PC-9 (cell line): ENCODE results near the gene DTX1. TPM values are rescaled to one million over a fixed set of nuclear protein-coding genes. Genes with fewer than 3 reads are reported as not detected.

Experiments used
- BruUV-seq: library from RNA; stranded (reverse); fragments of 400-500 nt; replicated peaks from 2 replicates; lab custom pipeline; 2021; lab: Mats Ljungman, UMichigan
- CTCF ChIA-PET: fragments of 300-600 bp; sonication (Branson Sonifier 250); formaldehyde crosslinking; loops from one replicate; lab custom pipeline; 2022; ENCODE audit warnings: antibody characterized with exemption; lab: Charles Lee
- POLR2A ChIA-PET: fragments of 300-600 bp; sonication (Branson Sonifier 250); formaldehyde crosslinking; loops from one replicate; lab custom pipeline; 2022; ENCODE audit warnings: antibody characterized with exemption; ENCODE audit not compliant: unreplicated experiment; lab: Charles Lee
- DNase-seq, 2 experiments: peaks; one replicate each; pipeline versions ENCODE4 v3.0.0 to v3.0.0-alpha.2; 2015 to 2022; ENCODE audit warnings: mixed read lengths in 1 of 2
- H2AFZ ChIP-seq: fragments of 200-600 bp; sonication (generic); 2 replicates; pipeline ENCODE4 v1.8.1; 2017; ENCODE audit warnings: antibody characterized with exemption
- H3F3A ChIP-seq: fragments of 200-600 bp; sonication (generic); 2 replicates; pipeline ENCODE4 v1.8.1; 2017; ENCODE audit warnings: antibody characterized with exemption, mild to moderate bottlenecking, low read depth; ENCODE audit not compliant: insufficient read depth
- H3K27ac ChIP-seq: fragments of 200-600 bp; sonication (generic); 2 replicates; pipeline ENCODE4 v1.6.1; 2016; ENCODE audit warnings: mixed run types
- H3K27me3 ChIP-seq: fragments of 200-600 bp; sonication (generic); 2 replicates; pipeline ENCODE4 v1.6.1; 2016; ENCODE audit warnings: low read depth, mixed run types; ENCODE audit not compliant: insufficient read depth
- H3K36me3 ChIP-seq: fragments of 200-600 bp; sonication (generic); 2 replicates; pipeline ENCODE4 v1.6.1; 2016; ENCODE audit warnings: low read depth, mixed run types
- H3K4me1 ChIP-seq: fragments of 200-600 bp; sonication (generic); replicated peaks from 2 replicates; pipeline ENCODE4 v1.6.1; 2016; ENCODE audit warnings: mixed run types; ENCODE audit not compliant: insufficient read depth
- H3K4me2 ChIP-seq: fragments of 200-600 bp; sonication (generic); 2 replicates; pipeline ENCODE4 v1.6.1; 2017; ENCODE audit warnings: mixed run types
- H3K4me3 ChIP-seq: fragments of 200-600 bp; sonication (generic); 2 replicates; pipeline ENCODE4 v1.6.1; 2016; ENCODE audit warnings: mixed run types
- H3K79me2 ChIP-seq: fragments of 200-600 bp; sonication (generic); 2 replicates; pipeline ENCODE4 v1.6.1; 2017; ENCODE audit warnings: low read depth, mixed run types
- H3K9me2 ChIP-seq: fragments of 200-600 bp; sonication (generic); 2 replicates; pipeline ENCODE4 v1.8.1; 2017; ENCODE audit warnings: mild to moderate bottlenecking; ENCODE audit not compliant: insufficient read depth
- H3K9me3 ChIP-seq: fragments of 200-600 bp; sonication (generic); 2 replicates; pipeline ENCODE4 v1.8.1; 2016; ENCODE audit warnings: low read depth; ENCODE audit not compliant: insufficient read depth
- H4K20me1 ChIP-seq: fragments of 200-600 bp; sonication (generic); 2 replicates; pipeline ENCODE4 v1.8.1; 2017; ENCODE audit not compliant: insufficient read depth
- EZH2 ChIP-seq: fragments of 200-600 bp; sonication (generic); IDR thresholded peaks from 2 replicates; pipeline ENCODE4 v1.8.0; 2017; ENCODE audit warnings: antibody characterized with exemption, low read depth
- intact Hi-C: fragments of 100-400 bp; cut with micrococcal nuclease; formaldehyde crosslinking; loops from one replicate; pipeline ENCODE4 v1.10.0; 2022; ENCODE audit not compliant: unreplicated experiment
- total RNA-seq: library from RNA; stranded (reverse); gene quantifications from 2 replicates; pipeline ENCODE4 v1.2.3, GENCODE V29; 2021
- TF ChIP-seq, protein P1 (sequence below): fragments of 200-600 bp; sonication (generic); conservative IDR thresholded peaks from 2 replicates; pipeline ENCODE4 v1.6.1; 2017; ENCODE audit warnings: mixed run types, antibody characterized with exemption, mild to moderate bottlenecking, moderate library complexity

DTX1 gene
- total RNA-seq, 1 experiment from 2014 or later = 0.13 TPM

DNA sequence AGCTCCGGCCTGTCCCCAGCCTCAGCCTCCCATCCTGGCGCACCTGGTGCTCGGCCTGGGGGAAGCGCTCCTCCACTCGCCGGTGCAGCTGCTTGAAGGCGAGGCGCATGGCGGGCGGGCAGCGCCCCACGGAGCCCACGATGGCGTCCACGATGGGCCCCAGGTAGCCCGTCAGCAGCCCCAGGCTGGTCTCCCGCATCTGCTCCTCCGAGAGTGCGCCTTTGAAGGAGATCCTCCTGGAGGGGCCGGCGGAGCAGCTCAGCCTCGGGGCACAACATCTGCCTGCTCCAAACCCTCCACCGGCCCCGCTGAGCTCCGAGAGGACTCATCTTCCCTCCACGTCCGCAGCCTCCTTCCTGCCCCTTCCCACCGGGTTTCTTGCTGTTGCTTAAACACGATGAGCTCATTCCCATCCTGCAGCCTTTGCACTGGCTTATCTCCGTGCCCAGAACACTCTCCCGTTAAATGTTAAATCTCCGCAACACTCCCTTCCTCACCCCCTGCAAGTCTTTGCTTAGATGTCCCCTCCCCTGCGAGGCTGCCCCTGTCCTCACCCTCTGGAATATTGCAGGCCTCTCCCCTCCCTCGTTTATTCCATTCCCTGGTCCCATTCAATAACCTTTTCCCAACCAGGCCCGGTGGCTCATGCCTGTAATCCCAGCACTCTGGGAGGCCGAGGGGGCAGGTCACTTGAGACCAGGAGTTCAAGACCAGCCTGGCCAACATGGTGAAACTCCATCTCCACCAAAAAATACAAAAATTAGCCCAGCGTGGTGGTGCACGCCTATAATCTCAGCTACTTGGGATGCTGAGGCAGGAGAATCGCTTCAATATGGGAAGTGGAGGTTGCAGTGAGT lies 55.7 kb downstream of the DTX1 start:
- DNase-seq = no peak
- POLR2A ChIA-PET = no interaction called here
- Histone ChIP-seq H3K36me3 (no peaks in the 10 kb centered on the region), H4K20me1 (no peaks in the 10 kb centered on the region), H3K4me1 (no peaks in the 10 kb centered on the region), H3K9me2 (no peaks in the 10 kb centered on the region), H3F3A (no peaks in the 10 kb centered on the region), H3K4me3 (no peak overlapping the region), H3K27ac (no peak overlapping the region), H3K79me2 (no peaks in the 10 kb centered on the region), H3K4me2 (no peak overlapping the region), H2AFZ (no peak overlapping the region), H3K9me3 (no peaks in the 10 kb centered on the region), H3K27me3 (no peaks in the 10 kb centered on the region)
- TF ChIP-seq EZH2 = no peak
- TF ChIP-seq, protein P1, sequence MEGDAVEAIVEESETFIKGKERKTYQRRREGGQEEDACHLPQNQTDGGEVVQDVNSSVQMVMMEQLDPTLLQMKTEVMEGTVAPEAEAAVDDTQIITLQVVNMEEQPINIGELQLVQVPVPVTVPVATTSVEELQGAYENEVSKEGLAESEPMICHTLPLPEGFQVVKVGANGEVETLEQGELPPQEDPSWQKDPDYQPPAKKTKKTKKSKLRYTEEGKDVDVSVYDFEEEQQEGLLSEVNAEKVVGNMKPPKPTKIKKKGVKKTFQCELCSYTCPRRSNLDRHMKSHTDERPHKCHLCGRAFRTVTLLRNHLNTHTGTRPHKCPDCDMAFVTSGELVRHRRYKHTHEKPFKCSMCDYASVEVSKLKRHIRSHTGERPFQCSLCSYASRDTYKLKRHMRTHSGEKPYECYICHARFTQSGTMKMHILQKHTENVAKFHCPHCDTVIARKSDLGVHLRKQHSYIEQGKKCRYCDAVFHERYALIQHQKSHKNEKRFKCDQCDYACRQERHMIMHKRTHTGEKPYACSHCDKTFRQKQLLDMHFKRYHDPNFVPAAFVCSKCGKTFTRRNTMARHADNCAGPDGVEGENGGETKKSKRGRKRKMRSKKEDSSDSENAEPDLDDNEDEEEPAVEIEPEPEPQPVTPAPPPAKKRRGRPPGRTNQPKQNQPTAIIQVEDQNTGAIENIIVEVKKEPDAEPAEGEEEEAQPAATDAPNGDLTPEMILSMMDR = no peak
- intact Hi-C loops = no loop called here
- CTCF ChIA-PET = no interaction called here
- no TSS peak for BruUV-seq

DNA sequence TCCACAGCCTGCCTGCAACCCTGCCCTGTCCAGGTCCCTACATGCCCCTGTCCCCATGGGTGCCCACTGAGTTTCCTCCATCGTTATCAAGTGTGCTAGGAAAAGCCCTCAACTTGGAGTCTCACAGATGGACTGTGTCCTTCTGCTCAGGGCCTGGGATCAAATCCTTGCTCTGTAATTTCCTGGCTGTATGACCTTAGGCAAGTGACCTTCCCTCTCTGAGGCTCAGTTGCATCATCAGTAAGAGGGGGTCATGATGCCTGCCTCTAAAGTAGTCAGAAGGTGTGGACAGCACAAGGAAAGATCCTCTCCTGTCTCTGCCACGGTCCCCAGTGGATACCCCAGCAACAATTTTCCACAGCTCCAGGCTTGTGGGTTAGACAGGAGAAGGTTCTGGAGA lies 56.9 kb downstream of the DTX1 start:
- CTCF ChIA-PET = no interaction called here
- Histone ChIP-seq H2AFZ (no peak overlapping the region), H3K27me3 (no peaks in the 10 kb centered on the region), H3K4me2 (no peak overlapping the region), H3K79me2 (no peaks in the 10 kb centered on the region), H3K4me1 (no peaks in the 10 kb centered on the region), H3K9me2 (no peaks in the 10 kb centered on the region), H4K20me1 (no peaks in the 10 kb centered on the region), H3K36me3 (no peaks in the 10 kb centered on the region), H3K9me3 (no peaks in the 10 kb centered on the region), H3K4me3 (no peak overlapping the region), H3F3A (no peaks in the 10 kb centered on the region; the same call in 1 of the 2 replicates), H3K27ac (no peak overlapping the region)
- intact Hi-C loops = no loop called here
- no peak for DNase-seq
- TF ChIP-seq EZH2 = no peak
- TF ChIP-seq, protein P1 = no peak
- BruUV-seq = no TSS peak
- POLR2A ChIA-PET = no interaction called here

DNA sequence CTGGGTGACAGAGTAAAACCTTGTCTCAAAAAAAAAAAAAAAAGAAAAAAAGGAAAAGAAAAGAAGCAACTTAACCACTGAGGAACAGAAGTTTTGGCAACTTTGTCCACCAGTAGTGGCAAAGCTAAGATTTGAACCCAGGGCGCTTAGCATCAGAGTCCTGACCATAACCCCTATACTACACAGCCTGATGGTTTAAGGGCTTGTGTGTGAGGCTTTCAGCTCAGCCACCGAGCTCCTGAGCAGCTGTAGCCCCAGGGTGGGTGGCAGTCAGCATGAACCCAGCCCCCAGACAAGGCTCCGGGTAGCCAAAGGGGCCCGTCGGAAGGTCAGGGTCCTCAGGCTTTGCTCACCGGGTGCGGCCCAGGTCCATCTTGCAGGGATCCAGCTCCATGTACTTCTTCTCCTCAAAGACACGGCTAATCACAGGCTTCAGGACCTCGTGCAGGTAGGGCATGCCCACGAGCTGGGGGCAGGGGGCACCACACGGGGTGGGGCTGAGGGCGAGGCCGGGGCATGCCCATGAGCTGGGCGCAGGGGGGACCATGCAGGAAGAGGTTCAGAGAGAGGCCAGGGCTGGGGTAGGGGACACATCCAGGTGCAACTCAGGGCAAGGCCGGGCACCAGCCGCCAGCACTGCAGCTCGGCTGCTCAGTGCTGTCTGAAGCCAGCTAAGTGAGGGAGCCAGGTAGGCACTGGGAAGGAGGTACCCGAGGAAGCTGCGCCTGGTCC lies 58.1 kb downstream of the DTX1 start:
- no peaks in the 10 kb centered on the region for H3K9me3 ChIP-seq
- no peak for DNase-seq
- no peak overlapping the region for H3K4me2 ChIP-seq
- no TSS peak for BruUV-seq
- H3K27ac ChIP-seq = no peak overlapping the region
- intact Hi-C loops = no loop called here
- H3K9me2 ChIP-seq = no peaks in the 10 kb centered on the region
- H2AFZ ChIP-seq = no peak overlapping the region
- no peaks in the 10 kb centered on the region for H4K20me1 ChIP-seq
- no peaks in the 10 kb centered on the region for H3K4me1 ChIP-seq
- POLR2A ChIA-PET = no interaction called here
- no peaks in the 10 kb centered on the region for H3K36me3 ChIP-seq
- no peaks in the 10 kb centered on the region for H3K27me3 ChIP-seq
- TF ChIP-seq, protein P1 = no peak
- no peak for TF ChIP-seq EZH2
- H3K4me3 ChIP-seq = no peak overlapping the region
- no peaks in the 10 kb centered on the region; the same call in 1 of the 2 replicates for H3F3A ChIP-seq
- CTCF ChIA-PET = no interaction called here
- no peaks in the 10 kb centered on the region for H3K79me2 ChIP-seq
